Measurements from ENCODE around the gene ASMT.

The ASMT gene

DNA sequence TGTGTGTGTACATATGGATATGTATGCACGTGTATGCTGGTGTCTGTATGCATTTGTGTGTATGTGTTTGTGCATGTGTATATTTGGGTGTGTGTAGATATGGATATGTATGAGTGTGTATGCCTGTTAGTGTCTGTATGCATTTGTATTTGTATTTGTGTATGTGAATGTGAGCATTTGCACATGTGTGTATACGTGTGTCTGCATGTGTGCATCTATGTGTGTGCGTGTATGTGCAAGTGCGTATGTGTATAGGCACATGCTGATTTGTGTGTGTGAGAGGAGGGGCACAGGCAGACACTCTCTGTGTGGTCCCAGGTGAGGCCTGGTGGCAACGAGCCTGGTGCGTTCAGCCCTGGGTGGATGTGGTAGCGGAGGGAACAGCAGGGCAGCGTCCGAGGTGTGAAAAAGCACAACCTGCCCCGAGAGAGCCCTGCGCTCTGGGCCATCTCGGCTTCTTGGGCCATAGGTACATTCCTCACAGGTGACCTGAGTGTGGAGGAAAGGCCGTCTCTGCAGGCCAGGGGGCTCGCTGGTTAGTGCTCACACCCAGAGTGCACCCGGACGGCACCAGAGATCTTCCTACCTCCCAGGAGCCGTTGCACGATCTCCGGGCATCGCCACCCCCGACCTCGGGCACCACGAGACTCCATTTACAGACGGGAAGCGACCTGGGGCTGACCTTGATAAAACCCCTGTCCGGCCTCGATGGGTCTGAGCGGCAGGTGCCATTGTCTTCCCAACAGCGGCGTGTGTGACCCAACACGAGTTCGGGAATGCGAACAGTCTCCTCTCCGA lies 45.0 kb downstream of the ASMT start:
- ATAC-seq, result no peak

DNA sequence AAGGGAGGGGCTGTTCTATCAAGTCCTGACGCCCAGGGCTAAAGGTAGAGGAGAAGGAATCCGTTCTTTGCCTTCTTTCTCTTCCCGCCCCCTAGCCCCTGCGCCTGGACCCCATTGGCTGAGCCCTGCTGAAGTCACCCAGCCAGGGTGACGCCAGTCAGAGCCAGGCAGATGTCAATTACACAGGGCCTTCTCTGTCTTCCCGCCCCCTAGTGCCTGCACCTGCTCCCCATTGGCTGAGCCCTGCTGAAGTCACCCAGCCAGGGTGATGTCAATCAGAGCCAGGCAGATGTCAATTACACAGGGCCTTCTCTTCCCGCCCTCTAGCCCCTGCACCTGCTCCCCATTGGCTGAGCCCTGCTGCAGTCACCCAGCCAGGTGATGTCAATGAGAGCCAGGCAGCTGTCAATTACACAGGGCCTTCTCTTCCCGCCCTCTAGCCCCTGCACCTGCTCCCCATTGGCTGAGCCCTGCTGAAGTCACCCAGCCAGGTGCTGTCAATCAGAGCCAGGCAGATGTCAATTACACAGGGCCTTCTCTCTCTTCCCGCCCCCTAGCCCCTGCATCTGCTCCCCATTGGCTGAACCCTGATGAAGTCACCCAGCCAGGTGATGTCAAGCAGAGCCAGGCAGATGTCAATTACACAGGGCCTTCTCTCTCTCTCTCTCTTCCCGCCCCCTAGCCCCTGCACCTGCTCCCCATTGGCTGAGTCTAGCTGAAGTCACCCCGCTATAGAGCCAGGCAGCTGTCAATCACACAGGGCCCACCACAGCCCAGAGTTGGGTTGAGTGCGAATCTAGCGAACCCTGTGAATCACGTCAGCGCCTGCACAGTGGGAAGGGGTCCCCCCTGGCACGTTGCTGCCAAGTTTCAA lies 46.4 kb downstream of the ASMT start:
- TF ChIP-seq OSR1 (CRISPR knock-in tag; IDR thresholded peaks at IDR 0.05), result no peak
- TF ChIP-seq ZNF70 (CRISPR knock-in tag; IDR thresholded peaks at IDR 0.05), result no peak
- no peak for TF ChIP-seq TOX (CRISPR knock-in tag; IDR thresholded peaks at IDR 0.05; ENCODE audit: borderline replicate concordance)
- TF ChIP-seq ZFP30 (CRISPR knock-in tag; IDR thresholded peaks at IDR 0.05), result no peak
- no peak for TF ChIP-seq BACH2 (CRISPR knock-in tag; IDR thresholded peaks at IDR 0.05; ENCODE audit: borderline replicate concordance)
- no peak for TF ChIP-seq PPARA (CRISPR knock-in tag; IDR thresholded peaks at IDR 0.05; ENCODE audit: borderline replicate concordance)
- no peak for TF ChIP-seq ESRRG (CRISPR knock-in tag; IDR thresholded peaks at IDR 0.05)
- TF ChIP-seq GLIS3 (CRISPR knock-in tag; IDR thresholded peaks at IDR 0.05), result no peak
- no peak for TF ChIP-seq RARB (CRISPR knock-in tag; IDR thresholded peaks at IDR 0.05)
- TF ChIP-seq ARNTL (CRISPR knock-in tag; IDR thresholded peaks at IDR 0.05; ENCODE audit: borderline replicate concordance, low read depth), result no peak
- no peak; the same call in 2 of the 3 replicates for ATAC-seq

More for the DNA sequence above, 45.0 kb downstream of the ASMT start:
- TF ChIP-seq, protein P1, sequence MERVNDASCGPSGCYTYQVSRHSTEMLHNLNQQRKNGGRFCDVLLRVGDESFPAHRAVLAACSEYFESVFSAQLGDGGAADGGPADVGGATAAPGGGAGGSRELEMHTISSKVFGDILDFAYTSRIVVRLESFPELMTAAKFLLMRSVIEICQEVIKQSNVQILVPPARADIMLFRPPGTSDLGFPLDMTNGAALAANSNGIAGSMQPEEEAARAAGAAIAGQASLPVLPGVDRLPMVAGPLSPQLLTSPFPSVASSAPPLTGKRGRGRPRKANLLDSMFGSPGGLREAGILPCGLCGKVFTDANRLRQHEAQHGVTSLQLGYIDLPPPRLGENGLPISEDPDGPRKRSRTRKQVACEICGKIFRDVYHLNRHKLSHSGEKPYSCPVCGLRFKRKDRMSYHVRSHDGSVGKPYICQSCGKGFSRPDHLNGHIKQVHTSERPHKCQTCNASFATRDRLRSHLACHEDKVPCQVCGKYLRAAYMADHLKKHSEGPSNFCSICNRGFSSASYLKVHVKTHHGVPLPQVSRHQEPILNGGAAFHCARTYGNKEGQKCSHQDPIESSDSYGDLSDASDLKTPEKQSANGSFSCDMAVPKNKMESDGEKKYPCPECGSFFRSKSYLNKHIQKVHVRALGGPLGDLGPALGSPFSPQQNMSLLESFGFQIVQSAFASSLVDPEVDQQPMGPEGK (CRISPR knock-in tag; IDR thresholded peaks at IDR 0.05; ENCODE audit: borderline replicate concordance), result no peak
- TF ChIP-seq TOX (CRISPR knock-in tag; IDR thresholded peaks at IDR 0.05; ENCODE audit: borderline replicate concordance), result no peak
- TF ChIP-seq ZFP30 (CRISPR knock-in tag; IDR thresholded peaks at IDR 0.05), result no peak
- TF ChIP-seq RARB (CRISPR knock-in tag; IDR thresholded peaks at IDR 0.05), result no peak
- TF ChIP-seq ZC3H10 (CRISPR knock-in tag; IDR thresholded peaks at IDR 0.05), result no peak
- no peak for TF ChIP-seq ZFP3 (CRISPR knock-in tag; IDR thresholded peaks at IDR 0.05)
- TF ChIP-seq OSR1 (CRISPR knock-in tag; IDR thresholded peaks at IDR 0.05), result no peak
- TF ChIP-seq CSDC2 (CRISPR knock-in tag; IDR thresholded peaks at IDR 0.05), result no peak
- no peak for TF ChIP-seq BACH2 (CRISPR knock-in tag; IDR thresholded peaks at IDR 0.05; ENCODE audit: borderline replicate concordance)
- no peak for TF ChIP-seq CREB5 (CRISPR knock-in tag; IDR thresholded peaks at IDR 0.05; ENCODE audit: low read depth)
- TF ChIP-seq GLIS3 (CRISPR knock-in tag; IDR thresholded peaks at IDR 0.05), result no peak
- no peak for TF ChIP-seq ISL1 (CRISPR knock-in tag; IDR thresholded peaks at IDR 0.05)
- no peak for TF ChIP-seq ZNF70 (CRISPR knock-in tag; IDR thresholded peaks at IDR 0.05)
- TF ChIP-seq ARNTL (CRISPR knock-in tag; IDR thresholded peaks at IDR 0.05; ENCODE audit: borderline replicate concordance, low read depth), result no peak
- no peak for TF ChIP-seq ZNF565 (CRISPR knock-in tag; conservative IDR thresholded peaks at IDR 0.05; ENCODE audit: low read depth)
- no peak for TF ChIP-seq TCF4 (CRISPR knock-in tag; IDR thresholded peaks at IDR 0.05; ENCODE audit: borderline replicate concordance)
- no peak for TF ChIP-seq ZNF8 (CRISPR knock-in tag; IDR thresholded peaks at IDR 0.05)
- TF ChIP-seq, protein P2, sequence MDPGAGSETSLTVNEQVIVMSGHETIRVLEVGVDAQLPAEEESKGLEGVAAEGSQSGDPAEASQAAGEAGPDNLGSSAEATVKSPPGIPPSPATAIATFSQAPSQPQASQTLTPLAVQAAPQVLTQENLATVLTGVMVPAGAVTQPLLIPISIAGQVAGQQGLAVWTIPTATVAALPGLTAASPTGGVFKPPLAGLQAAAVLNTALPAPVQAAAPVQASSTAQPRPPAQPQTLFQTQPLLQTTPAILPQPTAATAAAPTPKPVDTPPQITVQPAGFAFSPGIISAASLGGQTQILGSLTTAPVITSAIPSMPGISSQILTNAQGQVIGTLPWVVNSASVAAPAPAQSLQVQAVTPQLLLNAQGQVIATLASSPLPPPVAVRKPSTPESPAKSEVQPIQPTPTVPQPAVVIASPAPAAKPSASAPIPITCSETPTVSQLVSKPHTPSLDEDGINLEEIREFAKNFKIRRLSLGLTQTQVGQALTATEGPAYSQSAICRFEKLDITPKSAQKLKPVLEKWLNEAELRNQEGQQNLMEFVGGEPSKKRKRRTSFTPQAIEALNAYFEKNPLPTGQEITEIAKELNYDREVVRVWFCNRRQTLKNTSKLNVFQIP (CRISPR knock-in tag; IDR thresholded peaks at IDR 0.05; ENCODE audit: borderline replicate concordance, low read depth), result no peak

DNA sequence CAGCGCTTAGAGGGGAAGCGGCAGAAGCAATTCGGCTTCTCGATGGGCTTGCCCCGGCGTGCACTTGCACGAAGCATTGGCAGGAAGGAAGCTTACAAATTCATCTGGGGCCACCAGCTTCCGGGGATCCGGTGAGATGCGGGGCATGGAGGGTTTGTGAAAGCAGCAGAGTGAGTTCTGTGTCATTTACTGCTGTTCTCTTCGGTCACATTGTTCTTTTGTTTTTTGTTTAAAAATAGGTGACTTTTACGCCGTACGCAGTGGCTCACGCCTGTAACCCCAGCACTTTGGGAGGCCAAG lies 47.0 kb downstream of the ASMT start:
- no peak for ATAC-seq
- TF ChIP-seq, protein P2 (CRISPR knock-in tag; IDR thresholded peaks at IDR 0.05; ENCODE audit: borderline replicate concordance, low read depth), result no peak
- TF ChIP-seq RARB (CRISPR knock-in tag; IDR thresholded peaks at IDR 0.05) (no peak), ZNF565 (CRISPR knock-in tag; conservative IDR thresholded peaks at IDR 0.05; ENCODE audit: low read depth) (no peak), SNAI2 (CRISPR knock-in tag; IDR thresholded peaks at IDR 0.05) (no peak)

All from SK-N-SH treated with all-trans-retinoic acid at 6 μM for 48 hours (cell line).